ENCODE results near the gene ETV6.

The ETV6 gene

GRCh38 chr12:11778713-11779685, 129.5 kb downstream of the ETV6 start:
- DNase-seq (ENCODE audit: low read depth): peak; percentile 65

GRCh38 chr12:11780521-11781101, 131.1 kb downstream of the ETV6 start:
- DNase-seq (ENCODE audit: low read depth): no peak

DNA sequence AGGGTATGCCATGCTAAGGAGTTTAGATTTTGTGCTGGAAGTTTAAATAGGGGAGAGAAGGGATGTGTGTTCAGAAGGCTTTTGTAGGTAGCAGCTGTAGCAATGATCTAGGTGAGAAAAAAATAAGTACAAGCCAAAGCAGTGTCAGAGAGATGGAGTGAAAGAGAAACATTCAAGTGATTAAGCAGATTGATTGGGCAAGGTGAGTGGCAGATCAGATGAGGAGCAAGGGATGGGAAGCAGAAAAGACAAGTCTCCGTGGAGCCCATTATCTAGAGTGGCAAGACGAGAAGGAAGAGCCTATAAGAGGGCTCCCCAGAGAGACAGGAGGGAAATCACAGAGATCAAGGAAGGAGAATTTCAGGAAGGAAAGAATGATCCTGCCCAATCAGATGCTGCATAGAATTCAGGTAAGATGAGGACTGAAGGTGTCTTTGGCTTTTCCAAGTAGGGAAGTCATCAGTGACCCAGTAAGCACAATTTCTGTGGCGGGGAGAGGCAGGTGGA, 133.5 kb downstream of the ETV6 start:
- no peak for DNase-seq (ENCODE audit: low read depth)

DNA sequence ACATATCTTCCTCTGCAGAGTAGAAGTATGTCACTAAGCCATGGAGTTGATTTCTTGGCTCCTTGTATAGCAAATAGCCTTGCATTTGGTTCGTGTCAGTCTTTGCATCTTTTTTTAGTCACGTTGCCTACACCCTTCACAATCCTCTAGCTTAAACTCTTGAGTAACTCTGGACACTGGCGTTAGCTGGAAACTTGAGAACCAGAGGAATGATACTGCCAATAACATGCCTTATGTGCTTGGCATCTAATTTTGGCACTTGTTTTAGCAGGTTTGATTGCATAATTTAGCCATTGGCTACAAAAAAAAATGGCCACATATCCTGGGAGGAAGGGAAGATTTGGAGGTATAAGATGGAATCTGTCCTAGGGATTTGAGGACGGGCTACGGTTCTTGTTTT, 136.2 kb downstream of the ETV6 start:
- DNase-seq (ENCODE audit: low read depth): peak; percentile 72

GRCh38 chr12:11786638-11787365, 137.3 kb downstream of the ETV6 start:
- no peak for DNase-seq (ENCODE audit: low read depth)

DNA sequence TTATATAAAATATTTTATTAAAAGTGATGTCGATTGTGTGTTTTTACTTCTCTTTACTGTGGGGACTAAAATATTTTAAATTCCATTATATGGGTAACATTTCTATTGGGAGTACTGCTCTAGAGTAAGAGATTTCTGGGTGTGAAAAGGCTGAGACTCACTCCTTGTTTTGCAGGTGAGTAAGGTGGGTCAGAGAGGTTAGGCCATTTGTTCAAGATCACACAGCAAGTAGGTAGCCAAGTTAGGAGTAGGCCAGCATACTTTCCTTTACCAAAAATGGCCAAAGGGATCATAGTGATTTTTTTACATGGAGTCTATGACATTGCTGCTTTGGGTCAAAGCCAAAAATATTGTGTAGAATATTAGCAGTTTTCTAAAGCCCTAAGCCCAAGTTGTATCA, 138.0 kb downstream of the ETV6 start:
- no peak for DNase-seq (ENCODE audit: low read depth)

DNA sequence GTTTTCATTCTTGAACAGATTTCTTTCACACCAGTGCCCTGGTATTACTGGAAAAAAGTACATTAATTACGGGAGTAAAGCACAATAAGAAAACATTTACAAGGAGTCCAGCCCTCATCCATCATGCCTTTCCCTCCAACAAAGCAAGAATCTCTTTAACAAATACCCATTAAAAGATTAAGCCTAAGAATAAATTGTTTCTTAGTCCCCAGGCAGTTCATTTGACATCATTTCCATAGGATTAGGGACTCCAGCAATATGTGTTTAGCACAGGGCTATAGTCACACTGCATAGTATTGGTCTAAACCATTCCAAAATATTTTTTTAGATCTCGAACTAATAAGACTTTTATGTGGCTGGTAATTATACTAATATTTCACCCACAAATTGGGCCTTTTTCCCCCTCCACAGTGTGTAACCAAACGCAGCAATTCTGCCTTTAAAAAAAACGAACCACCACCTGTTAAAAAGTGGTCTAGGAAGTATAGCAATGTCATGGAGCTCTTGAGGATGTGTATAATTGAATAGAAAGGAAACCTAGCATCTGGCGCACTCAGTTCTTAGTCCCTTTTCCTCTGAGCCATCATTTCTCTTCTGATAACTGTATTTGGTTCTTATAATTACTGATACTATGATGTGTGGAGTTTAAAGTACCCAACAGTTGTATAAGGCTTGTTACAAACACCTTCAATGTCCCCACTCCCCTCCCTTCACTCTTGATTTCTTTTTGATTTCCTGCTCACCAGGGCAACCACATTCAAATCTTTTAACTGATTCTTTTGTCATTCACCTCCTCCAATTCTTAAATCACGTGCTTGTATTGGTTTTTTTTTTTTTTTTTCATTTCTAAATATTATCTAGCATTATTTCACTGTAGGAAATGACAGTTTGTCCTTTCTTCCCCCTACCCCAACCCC, 138.7 kb downstream of the ETV6 start:
- DNase-seq (ENCODE audit: low read depth): no peak

- DNase-seq (ENCODE audit: low read depth): no peak
Measured at GRCh38 chr12:11793921-11794710, 144.6 kb downstream of the ETV6 start.

- DNase-seq (ENCODE audit: low read depth): no peak
Measured at GRCh38 chr12:11794751-11795150, 145.3 kb downstream of the ETV6 start.

GRCh38 chr12:11795192-11795912, 145.9 kb downstream of the ETV6 start:
- DNase-seq (ENCODE audit: low read depth): no peak

DNA sequence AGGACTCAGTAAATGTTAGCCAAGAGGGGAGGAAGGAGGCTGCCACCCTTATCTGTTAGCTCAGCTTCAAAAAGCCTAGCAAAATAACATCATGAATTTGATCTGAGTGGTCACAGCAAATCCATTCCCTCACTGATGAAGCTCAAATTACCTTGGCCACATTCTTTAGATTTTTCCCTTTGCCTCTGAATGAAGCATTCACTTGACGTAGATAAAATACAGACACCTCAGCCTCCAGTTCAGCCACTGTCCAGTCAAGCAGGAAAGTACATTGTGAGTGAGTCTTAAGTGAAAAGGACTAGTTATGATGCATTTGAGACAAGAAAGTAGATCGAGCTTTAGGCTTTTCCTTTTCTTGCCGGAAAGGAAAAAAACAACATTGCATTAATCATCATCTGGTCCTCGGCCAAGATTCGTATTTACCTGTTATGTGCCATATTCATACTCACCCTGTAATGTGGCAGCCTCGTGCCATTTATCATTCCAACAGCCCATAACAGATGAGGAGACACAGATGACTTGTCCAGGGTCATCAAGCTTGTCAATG, 146.5 kb downstream of the ETV6 start:
- DNase-seq (ENCODE audit: low read depth): no peak

DNA sequence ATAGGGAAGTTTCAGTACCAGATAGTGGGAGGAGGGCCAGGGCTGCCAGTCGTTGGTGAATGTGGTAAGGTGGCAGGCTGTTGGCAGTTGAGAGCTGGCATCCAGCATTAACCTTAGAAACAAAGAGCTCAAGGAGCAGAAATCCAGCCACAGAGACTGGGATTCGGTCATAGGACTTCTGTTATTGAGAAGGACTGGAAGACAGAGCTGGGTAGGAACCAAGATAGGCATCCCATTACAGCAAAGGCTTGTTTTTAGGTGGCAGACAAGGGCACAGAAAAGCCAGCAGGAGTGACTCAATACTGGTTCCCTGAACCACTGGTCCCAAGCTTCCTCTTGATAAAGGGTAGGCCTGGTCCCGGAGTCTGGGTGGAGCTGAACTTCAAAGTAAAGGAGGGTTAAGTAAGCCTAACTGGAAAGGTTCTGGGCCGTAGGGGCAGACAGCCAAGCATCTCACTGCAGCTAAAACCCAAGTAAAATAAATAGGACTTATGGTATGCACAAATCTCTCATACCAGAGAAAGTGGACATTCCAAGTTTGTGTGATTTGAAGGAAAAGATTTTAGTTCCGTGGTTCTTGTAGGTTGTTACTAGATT, 147.9 kb downstream of the ETV6 start:
- no peak for DNase-seq (ENCODE audit: low read depth)

DNA sequence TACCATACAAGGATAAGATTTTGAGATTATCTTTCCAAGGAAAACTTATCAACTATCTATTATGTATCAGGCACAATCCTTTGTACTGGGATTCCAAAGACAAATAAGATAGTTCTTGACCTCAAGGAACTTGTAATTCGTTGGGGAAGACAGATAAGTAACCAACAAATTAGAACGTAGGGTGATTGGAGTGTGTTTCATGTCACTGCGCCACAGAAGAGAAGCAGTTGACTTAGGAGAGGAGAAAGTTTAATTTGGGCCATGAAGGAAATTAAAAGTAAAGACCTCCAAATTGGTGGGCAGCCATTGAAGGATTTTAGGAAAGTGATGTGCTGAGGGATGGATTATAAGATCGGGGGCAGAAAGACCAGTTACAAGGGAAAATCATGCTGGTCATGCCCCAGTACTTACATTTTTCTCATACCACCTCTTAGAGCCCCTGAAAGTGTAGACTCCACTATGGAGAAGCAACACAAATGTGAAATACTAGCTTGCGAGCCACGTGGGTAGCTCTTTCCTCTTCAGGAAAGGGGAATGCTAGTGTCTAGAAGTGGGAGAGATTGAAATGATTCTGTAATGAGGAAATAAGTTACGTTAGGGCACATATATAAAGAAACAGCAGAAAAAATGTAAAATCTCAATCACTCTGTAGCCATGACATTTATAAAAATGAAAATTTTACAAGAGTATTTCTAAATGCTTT, 148.7 kb downstream of the ETV6 start:
- DNase-seq (ENCODE audit: low read depth): no peak

- no peak for DNase-seq (ENCODE audit: low read depth)
Measured at GRCh38 chr12:11798856-11799501, 149.5 kb downstream of the ETV6 start.

DNA sequence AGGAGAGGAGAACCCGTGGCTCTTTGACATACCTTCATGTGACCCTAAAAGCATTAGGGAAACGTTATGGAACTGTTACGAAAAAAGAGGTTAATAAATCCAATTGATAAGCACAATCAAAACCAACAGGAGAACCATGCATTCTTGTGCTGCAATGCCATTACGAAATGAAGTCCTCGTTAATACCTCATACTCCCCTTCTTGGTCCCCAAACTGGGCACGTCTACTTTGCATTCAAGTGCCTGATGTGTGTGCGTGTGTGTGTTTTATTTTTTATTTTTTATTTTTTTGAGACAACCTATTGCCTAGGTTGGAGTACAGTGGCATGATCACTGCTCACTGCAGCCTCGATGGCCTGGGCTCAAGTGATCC, 150.0 kb downstream of the ETV6 start:
- no peak for DNase-seq (ENCODE audit: low read depth)

DNA sequence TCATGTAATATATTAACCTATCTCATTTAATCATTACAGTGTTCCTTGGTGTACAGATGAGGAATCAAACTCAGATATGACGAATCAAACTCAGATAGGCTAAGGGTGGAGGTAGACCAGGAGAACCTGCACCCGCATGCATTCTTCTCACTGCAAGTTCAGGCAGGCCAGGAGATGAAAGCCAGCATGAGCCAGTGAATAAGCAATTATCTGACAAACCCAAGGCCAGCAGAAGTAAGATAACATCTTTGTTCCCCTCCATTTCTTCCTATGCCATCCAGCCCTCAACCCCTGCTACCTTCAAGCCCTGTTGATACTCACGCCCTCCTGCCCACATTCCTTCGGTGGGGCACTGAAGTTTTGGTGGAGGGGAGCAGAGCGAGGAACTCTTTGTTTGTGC, 152.2 kb downstream of the ETV6 start:
- no peak for DNase-seq (ENCODE audit: low read depth)

DNA sequence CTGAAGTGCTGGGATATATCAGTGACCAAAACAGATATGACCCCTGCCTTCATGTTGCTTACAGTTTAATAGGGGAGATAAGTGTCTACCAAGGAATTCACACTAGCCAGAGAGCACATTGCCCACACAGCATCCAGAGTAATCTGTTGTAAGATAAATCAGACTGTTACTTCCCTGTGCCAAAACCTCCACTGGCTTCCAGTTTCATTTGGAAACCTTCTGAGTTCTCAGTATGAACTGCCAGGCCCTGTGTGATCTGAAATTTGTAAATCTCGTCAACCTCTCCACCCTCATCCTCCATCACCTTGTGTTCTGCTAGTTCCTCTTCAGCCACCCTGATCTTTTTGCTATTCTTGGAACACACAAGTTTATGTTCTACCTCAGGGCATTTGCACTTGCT, 154.7 kb downstream of the ETV6 start:
- DNase-seq (ENCODE audit: low read depth): no peak

- DNase-seq (ENCODE audit: low read depth): no peak
Measured at GRCh38 chr12:11805043-11805442, 155.6 kb downstream of the ETV6 start.
